COLO668 (cell line): ENCODE data around the gene LMNTD1.
"Not testable (repeated sequence)": the region's sequence is repeated elsewhere in the genome, so short reads cannot be mapped to it uniquely, and the experiment has no call there.

Experiments
- DNase-seq: peaks from one replicate; lab custom pipeline; 2025; ENCODE audit not compliant: unreplicated experiment; lab: John Stamatoyannopoulos, UW

LMNTD1 gene, protein sequence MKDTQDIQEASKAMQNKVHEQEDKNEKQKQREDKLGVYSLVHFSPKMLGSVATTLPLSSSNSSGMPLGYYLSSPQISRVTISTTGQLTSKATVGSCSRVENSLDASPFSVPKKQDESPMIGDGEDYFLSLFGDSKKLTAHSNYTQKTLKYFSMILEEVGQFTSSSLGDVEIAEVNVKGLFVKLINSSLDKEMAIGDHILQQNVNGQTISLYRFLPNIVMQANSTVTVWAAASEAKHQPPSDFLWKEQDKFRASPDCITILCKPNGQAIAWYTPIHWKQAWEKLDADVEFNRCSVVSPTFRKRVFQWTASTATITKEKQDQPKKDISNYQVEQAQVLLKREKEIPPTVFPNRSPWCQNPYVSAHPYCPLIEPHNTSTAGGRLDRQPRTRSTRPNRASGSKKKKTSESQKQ

DNA sequence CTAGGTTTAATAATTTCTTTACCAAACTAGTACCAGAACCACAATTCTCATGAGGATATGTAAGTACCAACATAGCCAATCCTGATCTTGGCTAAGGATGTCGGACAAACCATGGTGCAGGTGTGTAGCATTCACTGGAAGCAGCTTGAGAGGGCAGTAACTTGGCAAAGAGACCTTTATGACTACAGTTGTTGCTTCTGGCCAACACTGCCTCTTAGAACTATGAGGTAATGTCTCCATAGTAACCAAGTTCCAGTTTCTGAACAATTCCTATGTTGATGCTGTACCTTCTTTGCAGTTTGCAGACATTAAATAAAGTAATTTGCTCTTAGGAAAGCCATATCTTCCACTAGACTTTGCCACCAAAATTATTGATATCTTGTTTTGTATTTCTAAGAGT, at the start of gene LMNTD1:
Gene LMNTD1 (minus strand): TSS at position 186 of the 400 bp plus-strand sequence. CDS start 324 bp downstream, outside the sequence.
- DNase-seq: no peak

DNA sequence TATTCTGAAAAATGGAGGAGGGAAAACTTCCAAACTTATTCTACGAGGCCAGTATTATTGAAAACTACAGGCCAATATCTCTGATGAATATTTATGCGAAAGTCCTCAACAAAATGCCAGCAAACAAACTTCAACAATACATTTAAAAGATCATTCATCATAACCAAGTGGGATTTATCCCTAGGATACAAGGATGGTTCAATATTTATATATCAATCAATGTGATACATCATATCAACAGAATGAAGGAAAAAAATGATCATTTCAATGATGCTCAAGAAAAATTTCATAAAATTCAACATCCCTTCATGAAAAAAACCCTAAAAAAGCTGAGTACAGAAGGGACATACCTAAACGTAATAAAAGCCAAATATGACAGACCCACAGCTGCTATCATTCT, 45.9 kb upstream of the LMNTD1 start:
- no peak for DNase-seq

DNA sequence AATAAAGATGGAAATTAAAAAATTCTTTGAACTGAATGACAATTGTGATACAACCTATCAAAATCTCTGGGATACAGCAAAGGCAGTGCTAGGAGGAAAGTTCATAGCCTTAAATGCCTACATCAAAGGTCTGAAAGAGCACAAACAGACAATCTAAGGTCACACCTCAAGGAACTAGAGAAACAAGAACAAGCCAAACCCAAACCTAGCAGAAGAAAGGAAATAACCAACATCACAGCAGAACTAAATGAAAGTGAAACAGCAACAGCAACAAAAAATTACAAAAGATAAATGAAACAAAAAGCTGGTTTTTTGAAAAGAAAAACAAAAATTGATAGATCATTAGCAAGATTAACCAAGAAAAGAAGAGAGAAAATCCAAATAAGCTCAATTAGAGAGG, 42.4 kb upstream of the LMNTD1 start:
- DNase-seq: not testable (repeated sequence)

DNA sequence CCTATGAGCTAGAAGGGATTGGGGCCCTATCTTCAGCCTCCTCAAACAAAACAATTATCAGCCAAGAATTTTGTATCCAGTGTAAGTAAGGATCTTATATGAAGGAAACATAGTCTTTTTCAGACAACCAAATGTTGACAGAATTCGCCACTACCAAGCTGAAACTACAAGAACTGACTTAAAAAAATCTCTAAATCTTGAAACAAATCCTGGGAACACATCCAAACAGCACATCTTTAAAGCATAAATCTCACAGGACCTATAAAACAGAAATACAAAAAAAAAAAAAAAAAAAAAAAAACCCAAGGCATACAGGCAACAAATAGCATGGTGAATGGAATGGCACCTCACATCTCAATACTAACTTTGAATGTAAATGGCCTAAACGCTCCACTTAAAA, 41.3 kb upstream of the LMNTD1 start:
- DNase-seq: no peak

DNA sequence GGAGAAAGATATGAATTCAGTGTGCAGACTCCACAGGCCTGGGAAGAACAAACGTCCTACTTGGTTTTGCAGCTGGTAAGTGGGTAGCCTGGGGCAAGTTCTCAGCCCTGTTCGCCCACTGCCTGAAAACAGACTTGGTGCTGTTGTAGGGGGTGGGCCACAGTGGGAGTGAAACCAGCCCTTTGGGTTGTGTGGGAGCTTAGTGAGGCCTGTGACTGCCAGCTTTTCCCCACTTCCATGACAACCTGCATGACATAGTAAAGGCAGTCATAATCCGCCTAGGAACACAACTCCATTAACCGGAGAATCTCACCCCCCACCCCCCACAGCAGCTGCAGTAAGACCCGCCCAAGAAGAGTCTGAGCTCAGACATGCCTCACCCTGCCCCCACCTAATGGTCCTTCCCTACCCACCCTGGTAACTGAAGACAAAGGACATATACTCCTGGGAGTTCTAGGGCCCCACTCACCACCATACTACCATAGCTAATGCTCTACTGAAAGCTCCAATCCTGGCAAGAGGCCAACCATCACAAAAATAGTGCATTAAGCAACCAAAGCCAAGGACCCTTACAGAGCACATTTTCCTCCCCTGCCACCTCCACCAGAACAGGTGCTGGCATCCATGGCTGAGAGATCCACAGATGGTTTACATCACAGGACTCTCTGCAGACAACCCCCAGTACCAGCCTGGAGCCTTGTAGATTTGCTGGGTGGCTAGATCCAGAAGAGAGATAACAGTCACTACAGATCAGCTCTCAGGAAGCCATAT, 39.8 kb upstream of the LMNTD1 start:
- DNase-seq: no peak

DNA sequence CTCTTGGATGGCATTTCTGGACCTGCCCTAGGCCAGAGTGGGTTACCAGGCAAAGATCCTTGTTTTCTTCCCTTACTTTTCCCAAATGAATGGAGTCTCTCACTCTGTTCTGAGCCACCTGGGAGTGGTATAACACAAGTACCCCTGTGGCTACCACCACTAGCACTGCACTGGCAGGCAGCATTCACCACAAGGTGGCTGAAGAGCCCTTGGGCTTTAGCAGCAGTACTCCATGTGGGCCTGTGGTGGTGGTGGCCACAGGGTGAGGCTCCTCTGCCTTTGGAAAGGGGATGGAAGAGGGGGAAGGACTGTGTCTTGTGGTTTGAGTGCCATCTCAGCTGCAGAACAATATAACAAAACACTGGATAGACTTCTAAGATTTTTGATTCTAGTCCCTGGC, 38.1 kb upstream of the LMNTD1 start:
- no peak for DNase-seq

DNA sequence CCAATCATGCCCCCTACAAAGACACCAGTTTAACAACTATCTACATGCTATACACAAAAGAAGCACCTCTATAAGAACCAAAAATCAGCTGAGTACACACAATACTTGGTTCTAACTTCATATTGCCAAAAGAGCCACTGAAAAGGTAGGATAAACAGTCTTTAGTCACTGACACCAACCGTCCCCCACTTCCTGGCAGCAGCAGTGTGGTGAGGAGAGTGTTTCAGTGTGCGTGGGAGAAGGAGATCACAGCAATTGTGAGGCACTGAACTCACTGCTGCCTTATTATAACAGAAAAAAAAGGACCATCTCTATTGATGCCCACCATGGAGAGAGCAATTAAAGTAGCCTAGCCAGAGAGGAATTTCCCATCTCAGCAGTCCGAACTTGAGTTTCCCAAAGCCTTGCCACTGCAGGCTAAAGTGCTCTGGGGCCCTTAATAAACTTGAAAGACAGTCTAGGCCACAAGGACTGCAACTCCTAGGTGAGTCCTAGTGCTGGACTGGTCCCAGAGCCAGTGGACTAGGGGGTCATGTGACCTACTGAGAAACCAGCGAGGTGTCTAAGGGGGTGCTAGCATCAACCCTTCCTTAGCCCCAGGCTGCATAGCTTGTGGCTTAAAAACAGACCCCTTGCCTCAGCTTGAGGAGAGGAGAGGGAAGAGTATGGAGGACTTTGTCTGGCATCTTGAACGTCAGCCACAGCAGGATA, 37.1 kb upstream of the LMNTD1 start:
- no peak for DNase-seq

DNA sequence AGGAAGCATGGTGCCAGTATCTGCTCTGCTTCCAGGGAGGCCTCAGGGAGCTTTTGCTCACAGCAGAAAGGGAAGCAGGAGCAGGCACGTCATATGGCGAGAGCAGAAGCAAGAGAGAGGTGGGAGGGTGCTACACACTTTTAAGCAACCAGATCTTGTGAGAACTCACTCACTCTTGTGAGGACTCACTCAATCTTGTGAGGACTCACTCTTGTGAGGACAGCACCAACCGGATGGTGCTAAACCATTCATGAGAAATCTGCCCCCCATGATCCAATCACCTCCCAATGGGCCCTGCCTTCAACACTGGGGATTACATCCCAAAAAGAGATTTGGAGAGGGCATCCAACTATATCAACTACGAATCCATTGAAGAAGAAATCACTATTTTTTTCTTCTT, 34.3 kb upstream of the LMNTD1 start:
- DNase-seq: no peak

DNA sequence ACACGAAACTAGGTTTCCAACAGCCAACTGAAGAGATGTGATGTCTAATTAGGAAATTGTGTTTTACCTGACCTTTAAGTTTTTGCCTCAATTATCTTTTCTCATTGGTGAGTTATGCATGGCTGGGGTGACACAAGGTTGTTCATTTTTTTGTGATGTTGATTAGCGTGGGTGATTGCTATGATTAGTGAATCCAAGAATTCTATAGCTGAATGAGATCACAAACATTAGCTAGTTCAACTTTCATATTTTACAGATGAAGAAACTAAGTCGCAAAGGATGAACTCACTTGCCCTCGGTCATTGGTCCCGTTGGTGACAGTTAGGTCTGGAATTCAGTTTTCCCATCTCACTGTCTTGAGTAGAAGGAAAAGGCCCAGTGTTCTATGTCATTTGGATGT, 32.6 kb upstream of the LMNTD1 start:
- no peak for DNase-seq

DNA sequence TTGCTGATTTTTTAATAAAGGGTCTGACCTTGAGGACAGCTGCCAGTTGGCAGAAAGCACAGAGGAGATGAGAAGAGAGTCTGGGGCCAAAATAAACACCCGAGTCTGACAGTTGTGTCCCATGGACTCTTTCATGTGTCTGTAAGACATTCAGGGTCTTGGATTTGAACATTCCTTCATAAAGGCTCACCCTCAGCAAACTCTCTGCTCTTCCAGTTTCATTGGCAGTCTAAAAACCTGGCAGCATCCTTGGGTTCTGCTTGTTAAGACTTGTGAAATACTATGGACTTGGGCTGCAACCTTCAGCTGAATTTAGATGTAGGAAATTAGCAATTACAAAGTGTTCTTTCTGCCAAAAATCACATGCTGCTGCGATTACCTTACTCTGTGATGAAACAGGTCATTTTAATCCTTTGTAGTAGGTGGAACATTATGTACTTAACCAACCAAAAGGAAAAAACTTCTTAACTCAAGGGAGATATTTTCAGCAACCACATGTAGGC, 32.0 kb upstream of the LMNTD1 start:
- no peak for DNase-seq

DNA sequence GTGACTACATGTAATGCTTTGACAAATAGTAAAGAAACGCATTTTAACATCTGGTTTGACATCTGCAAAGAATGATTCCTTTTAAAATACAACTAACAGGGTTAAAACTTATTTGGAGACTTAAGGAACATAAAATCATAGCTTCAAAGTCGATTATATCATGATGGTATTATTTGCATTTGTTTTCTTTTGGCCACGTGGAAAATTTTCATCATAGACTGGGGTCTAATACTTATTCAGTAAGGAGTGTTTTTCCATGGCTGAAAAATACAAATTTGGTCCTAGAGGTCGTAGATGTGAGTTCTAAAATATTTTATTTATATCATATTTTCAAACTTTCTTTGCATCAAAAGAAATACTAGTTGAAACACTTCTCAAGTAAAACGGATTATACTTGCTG, 31.5 kb upstream of the LMNTD1 start:
- no peak for DNase-seq

DNA sequence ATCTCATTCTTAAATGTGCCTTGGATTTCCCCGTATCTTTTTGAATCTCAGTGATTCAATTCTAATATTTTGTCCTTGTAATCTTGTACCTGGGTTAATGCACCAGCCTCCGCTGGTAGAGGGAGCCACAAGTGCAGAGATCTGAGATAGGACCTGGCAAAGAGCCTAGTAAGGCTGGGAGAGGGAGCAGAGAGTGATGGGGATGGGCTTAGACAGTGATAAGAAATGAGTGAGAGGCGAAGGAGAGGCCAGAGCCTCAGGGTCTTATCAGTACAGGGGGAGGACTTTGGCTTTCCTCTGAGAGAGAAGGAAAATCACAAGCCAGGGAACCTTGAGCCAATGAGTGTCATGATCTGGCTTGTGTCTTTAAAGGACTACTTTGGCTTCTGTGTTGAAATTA, 30.5 kb upstream of the LMNTD1 start:
- no peak for DNase-seq

DNA sequence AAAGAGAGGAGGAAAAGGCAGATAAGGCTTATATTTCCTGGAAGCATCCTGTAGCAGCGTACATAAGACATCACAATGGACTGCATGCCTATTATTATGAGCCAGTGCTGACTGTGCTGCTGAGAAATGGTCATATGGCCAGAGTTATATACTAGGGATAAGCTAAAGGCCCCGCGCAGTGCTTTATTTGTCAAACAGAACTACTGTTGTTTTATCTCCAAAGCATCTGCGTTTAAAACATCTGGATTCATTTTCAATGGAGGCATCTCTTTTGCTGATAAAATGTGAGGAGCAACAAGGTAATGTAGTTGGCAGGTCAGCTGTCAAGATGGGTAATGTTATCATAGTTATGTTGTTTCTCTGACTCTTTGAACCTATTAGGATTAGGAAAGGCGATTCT, 28.0 kb upstream of the LMNTD1 start:
- no peak for DNase-seq

DNA sequence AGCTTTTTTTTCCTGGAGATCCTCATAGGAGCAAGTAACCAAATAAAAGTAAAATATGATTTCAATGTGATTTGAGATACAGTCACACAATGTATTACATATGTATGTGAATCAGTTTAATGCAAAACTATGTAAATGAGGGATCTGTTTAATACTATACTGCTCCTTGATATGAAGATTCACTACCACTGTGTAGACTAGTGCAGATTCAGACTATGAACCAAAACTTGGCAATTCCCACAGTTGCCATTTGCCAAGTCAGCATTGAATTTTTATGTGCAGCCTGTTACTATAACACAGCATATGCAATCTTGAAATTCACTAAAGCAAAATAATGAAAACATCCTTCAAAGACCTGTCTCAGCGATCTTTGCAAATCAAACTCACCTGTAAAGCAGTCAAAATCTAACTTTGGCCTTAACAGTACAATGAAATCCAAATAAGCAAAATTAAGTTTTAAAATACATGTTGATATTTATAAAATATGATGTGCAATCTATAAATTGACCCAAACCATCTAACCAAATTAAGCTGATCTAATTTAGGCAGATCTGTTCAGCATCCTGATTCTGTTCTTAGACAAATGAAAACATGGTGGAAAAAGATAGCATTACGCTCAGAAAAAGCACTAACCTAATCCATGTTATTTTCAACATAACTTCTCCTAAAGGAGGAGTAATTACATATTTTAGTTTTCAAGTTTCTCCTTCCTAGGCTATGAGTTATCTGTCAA, 25.5 kb upstream of the LMNTD1 start:
- no peak for DNase-seq

DNA sequence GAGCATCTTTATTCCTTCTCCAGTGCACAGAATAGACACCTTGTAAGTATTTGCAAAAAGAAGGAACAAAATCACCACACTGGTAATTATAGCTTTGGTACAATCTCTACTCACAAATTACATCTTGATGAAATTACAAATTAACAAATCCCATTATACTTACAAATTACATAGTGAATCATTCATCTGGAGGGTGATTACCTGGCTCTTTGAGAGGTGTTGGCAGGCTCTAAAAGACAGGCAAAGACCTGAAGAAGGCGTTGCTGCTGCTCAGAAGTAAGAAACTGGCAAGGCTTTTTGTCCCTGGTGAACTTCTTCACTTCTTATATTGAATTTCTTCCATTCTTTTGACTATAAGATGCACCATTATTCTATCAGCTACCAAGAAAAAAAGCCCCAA, 21.7 kb upstream of the LMNTD1 start:
- no peak for DNase-seq

DNA sequence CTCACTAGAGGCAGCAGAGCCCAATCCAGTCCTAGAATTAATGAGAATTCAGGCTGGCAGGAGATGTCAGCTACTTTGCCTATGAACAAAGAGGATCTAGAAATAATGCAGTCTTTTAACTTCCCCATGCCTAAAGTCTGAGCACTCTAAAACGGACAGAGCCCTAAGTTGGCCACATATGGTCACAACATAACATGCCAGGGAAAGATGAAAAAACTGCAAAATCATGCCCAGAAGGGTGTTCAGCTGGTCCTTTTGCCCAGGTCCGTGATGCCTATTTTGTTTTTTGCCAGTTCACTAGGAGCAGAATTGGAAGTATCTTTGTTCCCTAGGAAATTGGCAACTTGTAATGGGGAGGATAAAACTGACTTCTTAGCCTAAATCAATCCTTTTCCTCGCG, 20.3 kb upstream of the LMNTD1 start:
- no peak for DNase-seq

DNA sequence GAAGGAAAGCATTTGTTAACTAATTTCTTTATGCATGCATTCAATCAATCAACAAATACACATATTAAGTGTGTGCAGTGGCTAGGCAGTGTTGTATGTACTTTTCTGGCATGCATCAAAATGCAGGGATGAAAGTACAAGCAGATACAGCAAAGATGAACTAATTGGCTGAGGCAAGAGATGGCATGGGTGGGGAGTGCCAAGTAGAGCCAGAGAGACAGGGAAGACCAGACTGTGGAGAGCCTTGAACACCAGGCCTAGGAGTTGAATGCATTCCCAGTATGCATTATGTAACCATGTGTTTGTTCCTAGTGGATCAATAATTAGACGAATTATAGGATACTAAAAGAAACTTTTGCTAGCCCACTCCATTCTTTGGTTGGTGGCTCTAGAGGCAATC, 17.3 kb upstream of the LMNTD1 start:
- DNase-seq: no peak

DNA sequence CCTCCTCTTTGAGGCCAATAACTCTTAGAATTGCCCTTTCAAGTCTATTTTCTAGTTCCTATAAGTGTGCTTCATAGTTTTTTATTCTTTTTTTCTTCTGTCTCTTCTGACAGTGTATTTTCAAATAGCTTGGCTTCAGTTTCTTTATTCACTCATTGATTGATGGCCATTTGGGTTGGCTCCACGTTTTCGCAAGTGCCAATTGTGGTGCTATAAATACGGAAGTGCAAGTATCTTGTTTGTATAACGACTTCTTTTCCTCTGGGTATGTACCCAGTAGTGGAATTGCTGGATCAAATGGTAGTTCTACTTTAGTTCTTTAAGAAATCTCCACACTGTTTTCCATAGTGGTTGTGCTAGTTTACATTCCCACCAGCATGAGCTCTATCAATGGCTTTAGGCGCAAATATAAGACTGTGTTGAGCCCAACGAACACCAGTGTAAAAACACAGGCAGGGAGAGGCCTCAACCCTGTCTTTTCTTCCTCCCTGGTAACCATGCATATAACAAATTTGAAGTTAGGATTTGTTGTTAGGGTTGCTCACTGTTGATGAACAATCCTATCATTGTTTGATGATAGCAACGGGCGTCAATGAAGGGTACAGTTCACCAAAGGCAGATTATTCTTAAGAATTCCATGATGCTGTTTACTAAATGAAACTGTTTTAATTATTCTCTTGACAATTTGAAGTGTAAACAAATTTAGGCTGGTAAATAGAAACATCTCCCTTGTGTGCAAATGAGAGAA, 13.3 kb upstream of the LMNTD1 start:
- no peak for DNase-seq

DNA sequence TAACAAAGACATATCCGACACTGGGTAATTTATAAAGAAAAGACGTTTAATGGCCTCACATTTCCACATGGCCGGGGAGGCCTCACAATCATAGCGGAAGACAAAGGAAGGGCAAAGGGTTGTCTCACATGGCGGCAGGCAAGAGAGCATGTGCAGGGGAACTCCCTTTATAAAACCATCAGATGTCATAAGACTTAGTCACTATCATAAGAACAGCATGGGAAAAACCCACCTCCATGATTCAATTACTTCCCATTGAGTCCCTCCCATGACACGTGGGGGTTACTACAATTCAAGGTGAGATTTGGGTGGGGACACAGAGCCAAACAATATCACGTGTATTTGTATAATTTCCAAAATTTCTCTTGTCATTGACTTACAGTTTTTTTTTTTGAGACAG, 5.5 kb upstream of the LMNTD1 start:
- DNase-seq: no peak

DNA sequence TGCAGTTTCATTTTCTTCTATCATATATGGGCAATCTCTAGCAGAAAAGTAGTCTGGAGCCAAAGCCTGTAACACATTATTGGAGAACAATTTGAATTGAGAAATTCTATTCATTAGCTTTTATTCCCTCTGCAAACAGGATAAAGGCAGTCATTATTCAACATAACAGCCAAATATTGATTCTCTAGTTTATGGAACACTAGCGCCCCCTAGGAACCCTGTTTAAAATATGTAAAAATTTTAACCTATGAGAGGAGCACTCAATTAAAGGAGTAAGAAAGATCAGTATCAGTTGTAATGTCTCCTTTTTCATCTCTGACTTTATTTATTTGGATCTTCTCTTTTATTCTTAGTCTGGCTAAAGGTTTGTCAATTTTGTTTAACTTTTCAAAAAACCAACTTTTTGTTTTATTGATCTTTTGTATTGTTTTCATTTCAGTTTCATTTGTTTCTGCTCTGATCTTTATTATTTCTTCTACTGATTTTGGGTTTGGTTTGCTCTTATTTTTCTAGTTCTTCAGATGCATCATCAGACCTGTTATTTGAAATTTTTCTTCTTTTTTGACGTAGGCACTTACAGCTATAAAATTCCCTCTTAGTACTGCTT, 4.8 kb upstream of the LMNTD1 start:
- DNase-seq: peak; percentile 2
